HG02938 (cell line): ENCODE measurements around the gene CPNE1.
"Not testable (repeated sequence)": the region's sequence is repeated elsewhere in the genome, so short reads cannot be mapped to it uniquely, and the experiment has no call there.

Experiments
- ATAC-seq: cut with Tn5 transposase; IDR thresholded peaks from one replicate; pipeline ENCODE4 v1.9.1; 2021; ENCODE audit warnings: mild to moderate bottlenecking, moderate library complexity; ENCODE audit not compliant: unreplicated experiment

CPNE1 gene

DNA sequence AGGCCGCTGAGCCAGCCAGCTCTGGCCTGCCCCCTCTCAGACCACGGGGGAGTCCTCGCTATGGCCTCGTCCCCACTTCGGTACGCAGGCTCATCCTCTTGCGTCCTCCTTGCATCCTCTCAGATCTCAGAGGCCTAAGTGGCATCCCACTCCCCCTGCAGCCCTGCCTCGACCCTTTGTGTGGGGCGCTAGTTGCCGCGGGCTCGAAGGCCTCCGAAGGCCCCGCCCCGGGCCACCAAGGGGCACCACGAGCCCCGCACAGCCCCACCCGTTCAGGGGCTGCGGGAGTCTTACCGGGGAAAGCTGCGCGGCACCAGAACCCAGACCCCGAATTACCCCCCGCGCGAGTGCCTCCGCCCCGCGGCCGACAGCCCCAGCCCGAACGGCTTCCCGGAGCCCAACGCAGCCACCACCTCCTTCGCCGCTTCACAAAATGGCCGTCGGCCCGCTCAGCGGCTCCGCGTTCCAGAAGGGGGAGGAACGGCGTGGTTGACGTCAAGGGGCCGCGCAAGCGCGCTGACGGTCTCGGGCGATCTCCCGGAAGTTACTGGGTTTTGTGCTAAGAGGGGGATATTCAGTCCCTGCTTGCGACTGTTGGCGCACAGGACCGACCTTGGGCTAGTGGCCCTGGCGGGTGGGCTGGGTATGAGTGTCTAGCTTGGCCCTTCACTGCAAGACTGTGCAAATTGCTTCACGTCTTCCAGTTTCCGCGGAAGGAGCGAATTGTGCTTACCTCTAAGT, at the start of gene CPNE1, which contains the start of gene RBM12:
TSS of gene CPNE1 (minus strand) at position 435 of the 741 bp plus-strand sequence. CDS start 31,977 bp downstream, outside the sequence.
TSS of gene RBM12 (minus strand) at position 435 of the 741 bp plus-strand sequence. CDS start 9,578 bp downstream, outside the sequence.
- ATAC-seq = peak; percentile 86

DNA sequence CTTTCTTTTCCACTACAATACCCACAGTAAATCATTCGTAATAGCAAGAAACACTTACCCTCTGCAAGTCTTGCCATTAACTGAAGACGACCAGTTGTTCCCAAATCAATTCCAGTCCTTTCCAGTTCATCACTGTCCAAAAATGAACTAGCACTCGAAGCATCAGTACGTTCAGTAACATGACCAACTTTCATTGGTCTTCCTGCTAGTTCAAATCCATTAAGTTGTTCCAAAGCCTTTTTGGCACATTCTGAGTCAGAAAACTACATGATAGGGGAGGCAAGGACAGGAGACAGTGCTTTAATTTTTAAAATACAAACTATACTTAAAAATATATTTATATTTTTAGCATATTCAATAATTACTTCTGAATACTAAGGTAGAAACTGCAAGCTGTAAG, 49.4 kb upstream of the CPNE1 start:
- ATAC-seq = no peak

DNA sequence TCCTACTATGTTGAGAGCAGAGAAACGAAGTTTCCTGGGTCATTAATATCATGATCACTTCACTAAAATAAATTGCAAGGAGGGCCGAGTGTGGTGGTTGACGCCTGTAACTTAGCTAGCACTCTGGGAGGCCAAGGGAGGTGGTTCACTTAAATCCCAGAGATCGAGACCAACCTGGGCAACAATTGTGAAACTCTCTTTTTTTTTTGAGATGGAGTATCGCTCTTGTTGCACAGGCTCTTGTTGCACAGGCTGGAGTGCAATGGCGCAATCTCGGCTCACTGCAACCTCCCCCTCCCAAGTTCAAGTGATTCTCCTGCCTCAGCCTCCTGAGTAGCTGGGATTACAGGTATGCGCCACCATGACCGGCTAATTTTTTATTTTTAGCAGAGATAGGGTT, 48.4 kb upstream of the CPNE1 start:
- not testable (repeated sequence) for ATAC-seq

DNA sequence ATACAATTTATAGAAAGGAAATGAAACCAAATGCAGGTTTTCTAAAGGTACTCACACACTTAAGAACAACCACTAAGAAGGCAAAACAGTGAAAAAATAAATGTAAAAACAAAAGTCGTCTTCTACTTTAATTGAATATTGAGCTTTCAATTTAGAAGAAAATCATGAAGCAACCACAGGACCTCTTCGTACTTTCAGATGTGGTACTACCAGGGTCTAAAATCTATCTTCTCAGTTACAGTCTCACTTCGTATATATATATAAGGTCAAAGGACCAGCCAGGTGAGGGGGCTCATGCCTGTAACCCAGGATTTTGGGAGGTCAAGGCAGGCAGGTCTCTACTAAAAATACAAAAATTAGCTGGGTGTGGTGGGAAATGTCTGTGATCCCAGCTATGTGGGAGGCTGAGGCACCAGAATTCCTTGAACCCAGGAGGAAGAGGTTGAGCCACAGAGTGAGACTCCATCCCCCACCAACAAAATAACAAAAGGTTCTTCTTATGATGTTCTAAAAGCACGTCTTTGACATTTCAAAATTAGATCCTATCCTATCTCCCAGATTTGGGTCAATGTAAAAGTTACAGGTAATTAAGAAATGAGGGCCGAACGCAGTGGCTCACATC, 47.0 kb upstream of the CPNE1 start:
- ATAC-seq = no peak

DNA sequence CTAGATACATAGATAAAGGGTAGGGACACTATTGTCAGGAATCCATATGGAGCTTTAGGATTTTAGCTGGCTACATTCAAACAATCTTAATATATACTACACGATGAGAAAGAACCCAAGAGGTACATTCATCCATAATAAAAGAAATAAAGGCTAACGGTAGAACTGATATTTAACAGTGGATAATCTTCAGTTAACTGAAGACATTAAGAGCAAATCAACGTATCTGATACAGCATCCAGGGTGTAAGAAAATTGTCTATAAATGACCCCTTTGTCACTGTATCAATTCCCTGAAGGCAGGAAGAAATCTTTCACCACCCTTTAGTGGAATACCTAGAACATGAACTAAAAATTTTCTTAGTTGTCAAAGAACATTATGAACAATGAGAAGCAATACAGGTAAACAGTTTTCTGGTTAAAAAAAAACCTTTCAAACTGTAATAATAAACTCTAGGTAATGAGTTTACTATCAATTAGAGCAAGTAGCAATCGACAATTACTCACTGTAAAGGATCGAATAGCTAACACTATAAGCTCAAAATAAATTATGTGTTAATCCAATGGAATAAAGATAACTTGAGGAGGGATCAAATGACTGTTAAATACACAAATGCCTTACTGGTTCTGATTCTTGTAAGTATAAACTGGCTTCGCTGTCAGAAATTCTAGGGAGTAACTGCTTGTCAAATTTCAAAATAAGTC, 46.3 kb upstream of the CPNE1 start:
- ATAC-seq = no peak

DNA sequence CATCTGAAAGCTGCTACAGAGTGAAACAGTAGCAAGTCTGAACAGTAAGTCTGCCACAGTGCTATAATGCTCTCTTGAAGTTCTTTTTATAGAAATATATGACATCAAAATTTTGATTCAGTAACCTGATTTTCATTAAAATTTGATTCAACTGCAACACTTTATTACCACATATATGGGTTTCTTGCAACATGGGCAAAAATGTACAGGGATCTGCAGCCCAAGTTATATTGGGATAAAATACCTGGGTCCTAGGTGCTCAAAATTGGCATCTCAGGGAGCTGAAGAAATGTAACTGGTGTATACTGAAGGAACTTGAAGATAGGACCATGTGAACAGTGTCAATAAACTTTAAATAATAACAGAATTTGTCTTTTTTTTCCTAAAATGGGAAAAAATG, 45.3 kb upstream of the CPNE1 start:
- no peak for ATAC-seq

DNA sequence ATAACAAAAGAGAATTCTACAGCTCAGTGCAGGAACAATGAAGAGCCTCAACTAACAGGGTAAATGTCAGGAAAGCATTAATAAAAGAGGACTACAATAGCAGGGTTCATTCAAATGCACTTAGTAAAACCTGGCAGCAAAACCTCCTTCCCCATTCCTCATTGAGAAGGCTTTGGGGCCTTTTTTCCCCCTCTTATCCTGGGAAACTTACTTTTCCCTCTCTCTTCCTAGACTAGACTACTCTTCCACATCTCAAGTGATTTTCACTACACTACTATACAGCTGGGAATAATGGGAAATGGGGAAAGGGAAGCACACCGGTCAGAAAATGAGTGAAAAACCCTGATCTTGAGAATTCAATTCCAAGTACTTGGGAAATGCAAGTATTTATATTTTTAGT, 44.6 kb upstream of the CPNE1 start:
- no peak for ATAC-seq

DNA sequence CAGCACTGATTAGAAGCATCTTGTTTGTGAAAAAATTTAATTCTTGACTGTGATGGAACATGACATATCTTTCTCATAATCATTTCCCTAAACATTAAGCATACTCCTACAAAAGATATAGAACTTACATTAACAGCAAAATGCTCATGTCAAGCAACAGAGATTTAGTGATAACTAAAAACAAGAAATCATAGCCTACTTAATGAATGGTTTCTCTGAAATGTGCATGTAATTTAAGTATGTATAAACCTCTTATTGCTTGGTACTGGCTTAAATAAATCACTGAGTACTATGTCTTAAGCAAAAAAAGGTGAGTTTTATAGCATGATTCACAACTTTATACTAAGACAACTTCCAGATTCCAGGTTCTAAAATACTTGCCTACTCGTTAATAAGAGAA, 43.8 kb upstream of the CPNE1 start:
- ATAC-seq = no peak

DNA sequence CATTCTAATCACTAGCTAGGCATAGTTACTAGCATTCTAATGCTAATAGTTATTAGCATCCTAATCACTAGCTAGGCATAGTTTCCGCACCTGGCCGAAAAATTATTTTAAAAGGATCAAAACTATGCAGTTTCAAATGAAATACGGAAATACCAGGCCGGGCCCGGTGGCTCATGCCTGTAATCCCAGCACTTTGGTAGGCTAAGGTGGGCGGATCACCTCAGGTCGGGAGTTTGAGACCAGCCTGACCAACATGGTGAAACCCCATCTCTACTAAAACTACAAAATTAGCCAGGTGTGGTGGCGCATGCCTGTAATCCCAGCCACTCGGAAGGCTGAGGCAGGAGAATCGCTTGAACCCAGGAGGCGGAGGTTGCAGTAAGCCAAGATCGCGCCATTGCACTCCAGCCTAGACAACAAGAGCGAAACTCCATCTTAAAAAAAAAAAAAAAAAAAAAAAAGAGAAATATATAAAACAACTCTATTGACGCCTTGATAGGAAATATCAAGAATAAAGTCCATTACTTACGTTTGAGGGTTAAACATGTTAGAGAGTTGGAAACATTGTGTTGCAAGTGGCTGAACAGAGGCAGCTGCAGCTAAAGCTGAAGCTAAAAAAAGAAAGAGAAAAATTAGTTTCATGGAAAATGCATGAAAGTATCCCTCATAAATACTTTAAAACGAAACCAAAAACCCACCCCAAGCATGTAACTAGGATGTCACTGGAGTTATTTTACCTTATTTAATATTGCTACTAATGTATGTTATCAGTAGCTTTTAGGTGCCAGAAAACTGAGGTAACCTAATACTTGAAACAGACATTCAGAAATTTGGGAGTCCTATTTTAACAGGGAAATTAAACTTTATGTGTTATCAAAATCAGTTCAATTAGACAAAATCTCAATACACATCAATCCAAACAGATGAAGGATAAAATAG, 42.2 kb upstream of the CPNE1 start:
- not testable (repeated sequence) for ATAC-seq

DNA sequence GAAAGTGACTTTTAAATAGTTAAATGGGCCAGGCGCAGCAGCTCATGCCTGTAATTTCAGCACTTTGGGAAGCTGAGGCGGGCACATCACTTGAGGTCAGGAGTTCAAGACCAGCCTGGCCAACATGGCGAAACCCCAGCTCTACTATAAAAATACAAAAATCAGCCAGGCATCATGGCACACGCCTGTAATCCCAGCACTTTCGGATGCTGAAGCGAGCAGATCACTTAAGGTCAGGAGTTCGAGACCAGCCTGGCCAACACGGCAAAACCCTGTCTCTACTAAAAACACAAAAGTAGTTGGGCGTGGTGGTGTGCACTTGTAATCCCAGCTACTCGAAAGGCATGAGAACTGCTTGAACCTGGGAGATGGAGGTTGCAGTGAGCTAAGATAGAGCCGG, 41.2 kb upstream of the CPNE1 start:
- ATAC-seq = not testable (repeated sequence)

DNA sequence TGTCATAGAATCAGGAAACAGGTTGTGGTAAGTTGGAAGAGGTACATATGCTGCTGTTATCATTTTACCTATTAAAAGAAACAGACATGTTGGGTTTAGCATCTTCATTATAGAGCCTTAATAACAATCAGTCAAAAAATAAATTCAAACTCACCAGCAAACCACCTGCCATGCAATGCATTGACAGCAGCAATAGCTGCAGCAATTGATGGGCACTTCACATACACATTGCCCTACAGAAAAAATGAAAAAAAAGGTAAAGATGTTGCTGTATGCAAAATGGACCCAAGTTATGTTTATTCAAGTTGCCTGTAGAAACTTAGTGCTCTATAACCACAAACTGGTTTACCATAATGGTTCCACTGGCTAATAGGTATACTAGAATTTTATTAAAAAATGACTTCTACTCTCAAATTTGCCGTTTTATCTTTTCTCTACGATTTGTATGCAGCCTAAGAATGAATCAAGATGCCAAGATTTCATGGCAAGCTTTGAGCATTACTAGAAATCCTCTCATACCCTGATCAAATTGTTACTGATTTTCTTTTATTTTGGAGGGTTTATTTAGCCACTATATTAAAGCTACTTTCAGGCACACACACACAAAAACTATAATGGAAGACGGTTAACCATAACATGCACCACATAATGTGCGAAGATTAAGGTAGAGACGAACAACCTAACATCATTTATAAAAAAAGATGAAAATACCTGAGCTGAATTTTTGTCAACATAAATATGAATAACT, 40.0 kb upstream of the CPNE1 start:
- no peak for ATAC-seq

DNA sequence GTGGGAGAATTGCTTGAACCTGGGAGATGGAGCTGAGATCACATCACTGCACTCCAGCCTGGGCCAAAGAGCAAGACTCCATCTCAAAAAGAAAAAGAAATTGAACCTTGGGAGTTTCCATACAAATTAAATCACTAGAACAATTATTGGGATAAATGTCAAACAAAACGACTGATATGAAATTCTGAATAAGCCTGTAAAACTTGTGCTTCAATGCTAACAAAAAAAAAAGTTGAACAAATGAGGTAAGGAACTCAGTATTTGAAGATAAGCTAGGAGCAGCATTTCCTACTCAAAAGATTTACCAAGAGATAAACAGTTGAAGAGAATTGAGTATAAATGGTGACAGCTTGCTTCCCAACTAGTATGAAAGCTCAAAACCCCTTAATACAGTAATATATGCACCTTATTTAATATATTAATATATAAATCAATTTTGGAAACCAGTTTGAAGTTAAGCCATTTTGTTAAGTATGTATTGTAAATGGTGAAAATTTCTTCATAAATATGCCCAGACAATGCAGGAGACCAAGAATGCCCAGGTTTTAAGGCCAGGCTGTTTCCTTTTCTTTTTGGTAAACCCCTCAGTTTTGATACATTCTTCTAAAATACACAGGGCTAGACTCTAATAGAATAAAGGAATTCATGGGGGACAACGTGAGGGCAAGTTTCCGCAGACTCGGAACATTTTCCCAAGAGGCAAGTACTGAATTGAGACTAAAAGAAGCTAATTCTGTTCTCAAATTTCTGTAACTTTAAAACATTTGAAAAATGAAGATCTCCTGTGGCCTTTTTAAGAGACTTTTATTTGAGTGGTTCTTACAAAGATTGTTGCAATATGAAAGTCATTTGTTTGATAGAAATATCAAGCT, 38.4 kb upstream of the CPNE1 start:
- no peak for ATAC-seq

DNA sequence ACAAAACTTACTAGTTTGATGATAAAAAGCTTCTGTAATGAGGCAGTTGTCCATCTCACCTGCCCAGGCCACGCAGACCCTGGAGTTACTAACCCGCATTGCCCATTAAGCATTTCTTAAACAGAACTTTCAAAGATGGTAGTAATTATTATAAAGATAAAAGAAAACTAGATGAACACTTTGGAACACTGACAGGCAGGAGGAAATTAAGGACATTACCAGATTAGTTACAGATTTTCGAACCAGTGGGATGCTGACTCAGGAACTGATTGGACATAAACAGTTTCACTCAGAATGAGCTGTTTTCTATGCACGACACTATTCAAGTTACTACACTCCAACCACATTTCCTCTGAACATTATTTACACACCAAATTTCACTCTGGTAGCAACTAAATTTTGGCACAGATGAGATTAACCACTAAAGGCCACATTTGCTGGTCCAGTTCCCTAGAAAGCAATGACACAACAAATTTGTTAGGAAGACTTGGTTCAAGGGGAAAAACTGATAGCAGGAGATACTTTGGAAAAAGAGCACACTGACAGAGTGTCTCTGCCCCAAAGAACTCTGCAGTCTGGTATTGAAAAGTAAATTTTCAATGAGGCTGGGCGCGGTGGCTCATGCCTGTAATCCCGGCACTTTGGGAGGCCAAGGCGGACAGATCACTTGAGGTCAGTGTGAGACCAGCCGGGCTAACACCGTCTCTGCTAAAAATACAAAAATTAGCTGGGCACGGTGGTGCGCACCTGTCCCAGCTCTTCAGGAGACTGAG, 37.5 kb upstream of the CPNE1 start:
- no peak for ATAC-seq

DNA sequence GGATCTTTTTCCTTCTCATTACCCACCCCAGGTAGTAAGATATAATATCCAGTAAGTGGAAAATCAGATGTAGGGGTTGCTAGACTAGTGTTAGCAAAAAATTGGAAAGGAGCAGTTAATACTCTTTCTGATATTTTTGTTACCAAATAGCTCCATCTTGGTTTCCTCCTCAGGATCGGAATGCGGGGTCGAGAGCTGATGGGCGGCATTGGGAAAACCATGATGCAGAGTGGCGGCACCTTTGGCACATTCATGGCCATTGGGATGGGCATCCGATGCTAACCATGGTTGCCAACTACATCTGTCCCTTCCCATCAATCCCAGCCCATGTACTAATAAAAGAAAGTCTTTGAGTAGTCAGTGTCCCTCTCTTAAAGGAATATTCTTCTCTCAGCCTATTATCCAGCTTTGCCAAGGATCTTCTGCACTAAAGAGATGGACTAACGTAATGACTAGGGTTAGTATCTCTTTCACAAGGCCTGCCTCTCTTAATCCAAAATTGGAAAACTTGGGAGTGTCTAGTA, 36.0 kb upstream of the CPNE1 start:
- no peak for ATAC-seq

DNA sequence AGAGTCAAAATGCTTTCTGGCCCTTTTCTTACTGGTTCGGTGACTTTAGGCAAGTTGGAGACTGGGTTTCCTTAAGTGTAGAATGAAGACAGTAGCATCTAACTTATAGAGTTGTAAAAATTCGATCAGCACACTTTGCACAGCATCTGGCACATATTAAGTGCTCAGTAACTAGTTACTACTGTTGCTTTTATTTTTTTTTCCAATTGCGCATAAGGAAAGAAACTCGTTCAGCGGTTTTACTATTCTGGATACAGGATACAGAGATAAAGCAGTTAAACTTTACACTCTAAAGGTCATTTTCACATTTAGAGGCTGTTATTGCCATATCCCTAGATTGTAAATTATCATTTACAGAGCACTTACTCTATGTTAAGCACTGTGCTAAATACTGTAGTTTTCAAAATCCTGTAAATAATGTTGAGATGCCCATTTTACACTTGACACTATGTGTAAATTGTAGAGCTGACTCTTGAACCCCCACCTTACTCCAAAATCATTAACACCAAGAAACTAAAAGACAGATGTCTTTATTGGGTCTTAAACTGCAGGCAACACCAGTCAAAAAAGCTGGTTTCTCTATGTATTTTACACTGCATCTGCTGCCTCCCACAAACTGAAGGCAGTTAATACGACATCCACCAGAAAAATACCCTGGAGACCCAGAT, 35.4 kb upstream of the CPNE1 start:
- ATAC-seq = no peak

DNA sequence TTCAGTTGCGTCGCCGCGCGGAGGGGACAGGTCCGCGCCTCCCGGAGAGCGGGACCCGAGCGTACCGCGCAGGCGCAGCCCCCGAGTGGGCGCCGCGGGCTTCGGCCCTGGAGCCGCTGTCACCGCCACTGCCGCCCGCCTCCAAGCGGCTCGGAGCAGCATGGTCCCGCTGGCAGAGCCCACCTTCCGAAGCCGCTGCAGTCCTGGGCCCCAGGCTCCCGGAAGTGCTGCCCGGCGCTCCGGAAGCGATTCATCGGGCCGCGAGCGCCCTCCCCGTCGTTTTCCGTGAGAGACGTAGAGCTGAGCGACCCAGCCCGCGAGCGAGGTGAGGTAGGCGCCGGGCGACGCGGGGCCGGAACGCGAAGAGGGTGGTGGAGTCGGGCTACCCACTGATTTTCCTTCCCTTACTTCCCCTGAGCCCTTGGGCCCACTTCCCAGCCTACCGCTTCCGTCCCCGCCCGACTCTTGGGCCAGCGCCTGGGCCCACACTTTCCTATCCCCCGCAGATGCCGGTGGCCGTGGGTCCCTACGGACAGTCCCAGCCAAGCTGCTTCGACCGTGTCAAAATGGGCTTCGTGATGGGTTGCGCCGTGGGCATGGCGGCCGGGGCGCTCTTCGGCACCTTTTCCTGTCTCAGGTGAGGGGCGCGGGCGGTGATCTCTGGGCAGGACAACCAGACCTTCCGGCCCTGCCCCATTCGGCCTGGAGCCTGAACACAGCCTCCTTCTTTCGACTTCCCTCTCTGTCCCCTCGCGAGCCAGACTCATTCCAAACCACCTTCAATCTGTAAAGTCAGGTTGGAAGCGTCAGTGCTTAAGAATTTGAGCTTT, 34.6 kb upstream of the CPNE1 start, which contains the start of the genes NFS1 and ROMO1:
TSS of gene NFS1 (minus strand) at position 226 of the 830 bp plus-strand sequence. CDS start at position 162, 64 bp downstream.
TSS of gene ROMO1 (plus strand) at position 279 of the 830 bp plus-strand sequence. CDS start at position 507, 228 bp downstream.
- ATAC-seq = peak; percentile 76
